ENCODE measurements around the gene CCDC28B.

GRCh38 chr1:32172621-32173245 lies 27.7 kb upstream of the CCDC28B start:
- TF ChIP-seq EP300 (IDR thresholded peaks at IDR 0.05) = no peak
- TF ChIP-seq, protein P1, sequence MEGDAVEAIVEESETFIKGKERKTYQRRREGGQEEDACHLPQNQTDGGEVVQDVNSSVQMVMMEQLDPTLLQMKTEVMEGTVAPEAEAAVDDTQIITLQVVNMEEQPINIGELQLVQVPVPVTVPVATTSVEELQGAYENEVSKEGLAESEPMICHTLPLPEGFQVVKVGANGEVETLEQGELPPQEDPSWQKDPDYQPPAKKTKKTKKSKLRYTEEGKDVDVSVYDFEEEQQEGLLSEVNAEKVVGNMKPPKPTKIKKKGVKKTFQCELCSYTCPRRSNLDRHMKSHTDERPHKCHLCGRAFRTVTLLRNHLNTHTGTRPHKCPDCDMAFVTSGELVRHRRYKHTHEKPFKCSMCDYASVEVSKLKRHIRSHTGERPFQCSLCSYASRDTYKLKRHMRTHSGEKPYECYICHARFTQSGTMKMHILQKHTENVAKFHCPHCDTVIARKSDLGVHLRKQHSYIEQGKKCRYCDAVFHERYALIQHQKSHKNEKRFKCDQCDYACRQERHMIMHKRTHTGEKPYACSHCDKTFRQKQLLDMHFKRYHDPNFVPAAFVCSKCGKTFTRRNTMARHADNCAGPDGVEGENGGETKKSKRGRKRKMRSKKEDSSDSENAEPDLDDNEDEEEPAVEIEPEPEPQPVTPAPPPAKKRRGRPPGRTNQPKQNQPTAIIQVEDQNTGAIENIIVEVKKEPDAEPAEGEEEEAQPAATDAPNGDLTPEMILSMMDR (IDR thresholded peaks at IDR 0.05) = no peak
- no peak for TF ChIP-seq POLR2A (IDR thresholded peaks at IDR 0.05)

Measured in ovary (tissue), 3 donors.